Loucy (cell line): ENCODE results near the gene SHOC2.

Experiments used
- H2AFZ ChIP-seq: fragments of 200-600 bp; sonication (generic); 2 replicates; pipeline ENCODE4 v1.6.0; 2016; ENCODE audit warnings: antibody characterized with exemption, mild to moderate bottlenecking, low read length, moderate library complexity
- H3F3A ChIP-seq: fragments of 200-600 bp; 2 replicates; pipeline ENCODE4 v1.6.0; 2016; ENCODE audit warnings: antibody characterized with exemption, low read depth, mild to moderate bottlenecking
- H3K27me3 ChIP-seq: fragments of 200-600 bp; sonication (generic); 2 replicates; pipeline ENCODE4 v1.6.1; 2014; ENCODE audit warnings: low read length, mild to moderate bottlenecking; ENCODE audit not compliant: insufficient read depth, poor library complexity, severe bottlenecking
- H3K36me3 ChIP-seq: fragments of 200-600 bp; sonication (generic); 2 replicates; pipeline ENCODE4 v1.6.1; 2016; ENCODE audit warnings: low read length; ENCODE audit not compliant: insufficient read depth
- H3K4me1 ChIP-seq: fragments of 200-600 bp; sonication (generic); 2 replicates; pipeline ENCODE4 v1.5.1; 2014; ENCODE audit warnings: low read length, mild to moderate bottlenecking; ENCODE audit not compliant: insufficient read depth, poor library complexity, severe bottlenecking
- H3K4me2 ChIP-seq: fragments of 200-600 bp; sonication (generic); 2 replicates; pipeline ENCODE4 v1.6.0; 2014; ENCODE audit warnings: antibody characterized with exemption, low read length, low read depth, mild to moderate bottlenecking; ENCODE audit not compliant: poor library complexity, severe bottlenecking
- H3K4me3 ChIP-seq: fragments of 200-600 bp; sonication (generic); 2 replicates; pipeline ENCODE4 v1.5.1; 2014; ENCODE audit warnings: low read length, mild to moderate bottlenecking, mixed read lengths; ENCODE audit not compliant: poor library complexity, severe bottlenecking
- H3K79me2 ChIP-seq: fragments of 200-600 bp; sonication (generic); 2 replicates; pipeline ENCODE4 v1.6.1; 2014; ENCODE audit warnings: low read length; ENCODE audit not compliant: insufficient read depth
- H3K9ac ChIP-seq: fragments of 200-600 bp; sonication (generic); 2 replicates; pipeline ENCODE4 v1.6.0; 2014; ENCODE audit warnings: mild to moderate bottlenecking, low read depth, low read length, moderate library complexity; ENCODE audit not compliant: poor library complexity, severe bottlenecking
- H3K9me2 ChIP-seq: fragments of 200-600 bp; sonication (generic); replicated peaks from 2 replicates; pipeline ENCODE4 v1.6.1; 2016; ENCODE audit warnings: low read depth, low read length, mixed read lengths
- H3K9me3 ChIP-seq: fragments of 200-600 bp; sonication (generic); 2 replicates; pipeline ENCODE4 v1.6.1; 2014; ENCODE audit warnings: mild to moderate bottlenecking, antibody characterized with exemption, low read length, low read depth; ENCODE audit not compliant: insufficient read depth
- H4K20me1 ChIP-seq: fragments of 200-600 bp; sonication (generic); 2 replicates; pipeline ENCODE4 v1.6.0; 2014; ENCODE audit warnings: antibody characterized with exemption, low read length, mild to moderate bottlenecking; ENCODE audit not compliant: insufficient read depth, poor library complexity, severe bottlenecking
- EZH2phosphoT487 ChIP-seq: fragments of 200-600 bp; IDR thresholded peaks from 2 replicates; pipeline ENCODE4 v1.6.1; 2018; ENCODE audit warnings: antibody characterized with exemption, mild to moderate bottlenecking, moderate library complexity, borderline replicate concordance
- TF ChIP-seq, protein P1 (sequence below): fragments of 200-600 bp; sonication (generic); conservative IDR thresholded peaks from 2 replicates; pipeline ENCODE4 v1.5.1; 2014; ENCODE audit warnings: mild to moderate bottlenecking, antibody characterized with exemption, low read length

The SHOC2 gene

DNA sequence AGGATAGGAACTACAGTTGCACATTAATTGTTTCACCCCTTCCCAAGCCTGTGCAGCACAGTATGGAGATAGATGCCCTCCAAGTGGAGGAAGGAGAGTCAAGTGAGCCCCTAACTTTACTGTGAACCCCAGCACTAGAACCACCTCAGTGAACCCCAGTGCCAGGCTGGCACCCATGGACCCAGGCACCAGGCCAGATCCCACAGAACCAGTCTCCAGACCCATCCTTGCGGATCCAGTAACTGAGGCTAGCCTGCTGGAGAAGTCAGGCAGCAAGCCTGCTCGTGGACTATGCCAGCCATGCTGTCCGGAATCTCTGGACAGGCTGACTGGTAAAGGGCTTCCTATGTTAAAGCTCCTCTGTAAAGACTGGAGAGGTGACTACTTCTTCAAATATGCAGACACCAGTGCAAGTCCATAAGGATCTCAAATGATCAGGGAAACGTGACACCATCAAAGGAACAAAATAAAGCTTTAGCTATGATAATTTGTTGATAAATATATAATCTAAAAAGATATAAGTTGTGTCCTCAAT lies 27.7 kb downstream of the SHOC2 start:
- Histone ChIP-seq H3K27me3 (no peaks in the 10 kb centered on the region), H3K9ac (no peak overlapping the region), H2AFZ (no peak overlapping the region), H3K4me1 (peaks cover 16% of the 10 kb centered on the region), H4K20me1 (peaks cover 16% of the 10 kb centered on the region), H3K9me3 (no peaks in the 10 kb centered on the region), H3K4me2 (no peak overlapping the region), H3F3A (no peaks in the 10 kb centered on the region), H3K9me2 (no peaks in the 10 kb centered on the region), H3K4me3 (no peak overlapping the region), H3K79me2 (peaks cover 82% of the 10 kb centered on the region), H3K36me3 (peaks cover 22% of the 10 kb centered on the region; the same call in 1 of the 2 replicates)
- TF ChIP-seq, protein P1, sequence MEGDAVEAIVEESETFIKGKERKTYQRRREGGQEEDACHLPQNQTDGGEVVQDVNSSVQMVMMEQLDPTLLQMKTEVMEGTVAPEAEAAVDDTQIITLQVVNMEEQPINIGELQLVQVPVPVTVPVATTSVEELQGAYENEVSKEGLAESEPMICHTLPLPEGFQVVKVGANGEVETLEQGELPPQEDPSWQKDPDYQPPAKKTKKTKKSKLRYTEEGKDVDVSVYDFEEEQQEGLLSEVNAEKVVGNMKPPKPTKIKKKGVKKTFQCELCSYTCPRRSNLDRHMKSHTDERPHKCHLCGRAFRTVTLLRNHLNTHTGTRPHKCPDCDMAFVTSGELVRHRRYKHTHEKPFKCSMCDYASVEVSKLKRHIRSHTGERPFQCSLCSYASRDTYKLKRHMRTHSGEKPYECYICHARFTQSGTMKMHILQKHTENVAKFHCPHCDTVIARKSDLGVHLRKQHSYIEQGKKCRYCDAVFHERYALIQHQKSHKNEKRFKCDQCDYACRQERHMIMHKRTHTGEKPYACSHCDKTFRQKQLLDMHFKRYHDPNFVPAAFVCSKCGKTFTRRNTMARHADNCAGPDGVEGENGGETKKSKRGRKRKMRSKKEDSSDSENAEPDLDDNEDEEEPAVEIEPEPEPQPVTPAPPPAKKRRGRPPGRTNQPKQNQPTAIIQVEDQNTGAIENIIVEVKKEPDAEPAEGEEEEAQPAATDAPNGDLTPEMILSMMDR: no peak
- no peak for TF ChIP-seq EZH2phosphoT487

DNA sequence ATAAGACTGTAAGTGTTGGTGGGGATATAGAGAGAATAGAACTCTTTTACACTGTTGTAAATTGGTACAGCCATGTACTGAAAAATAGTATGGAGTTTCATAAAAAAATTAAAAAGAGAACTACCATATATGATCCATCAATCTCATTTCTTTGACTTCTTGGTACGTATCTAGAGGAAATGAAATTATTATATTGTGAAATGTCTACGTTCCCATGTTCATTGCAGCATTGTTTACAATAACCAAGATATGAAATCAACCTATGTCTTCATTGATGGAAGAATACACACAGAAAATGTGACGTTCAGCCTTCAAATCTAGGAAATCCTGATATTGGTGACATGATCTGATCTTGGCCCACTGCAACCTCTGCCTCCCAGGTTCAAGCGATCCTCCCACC lies 32.0 kb downstream of the SHOC2 start:
- Histone ChIP-seq H3K4me2 (no peak overlapping the region), H3K36me3 (peaks cover 11% of the 10 kb centered on the region; the same call in 1 of the 2 replicates), H3K9me3 (no peaks in the 10 kb centered on the region), H3K9me2 (no peaks in the 10 kb centered on the region), H3K27me3 (no peaks in the 10 kb centered on the region), H3K79me2 (peaks cover 78% of the 10 kb centered on the region), H2AFZ (no peak overlapping the region), H3K4me1 (no peaks in the 10 kb centered on the region), H3K9ac (no peak overlapping the region), H3K4me3 (no peak overlapping the region), H4K20me1 (peaks cover 2% of the 10 kb centered on the region), H3F3A (no peaks in the 10 kb centered on the region)
- TF ChIP-seq, protein P1: no peak
- TF ChIP-seq EZH2phosphoT487: no peak

DNA sequence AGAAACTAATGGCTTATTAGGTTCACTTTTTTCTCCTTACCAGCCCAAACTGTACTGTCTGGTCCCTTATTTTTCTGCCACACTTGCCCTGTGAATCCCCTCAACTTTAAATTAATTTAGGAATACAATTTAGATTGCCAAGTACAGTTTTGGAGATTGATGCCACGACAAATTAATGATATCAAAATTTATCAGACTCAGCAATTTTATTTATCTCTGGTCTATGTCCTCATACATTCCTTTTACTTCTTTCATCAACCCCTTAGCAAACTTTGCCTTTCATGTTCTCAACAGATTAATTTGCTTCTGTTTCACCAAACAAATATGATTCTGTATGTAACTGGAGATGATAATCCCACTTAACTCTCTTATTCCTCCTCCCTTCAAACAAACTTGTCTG lies 38.2 kb downstream of the SHOC2 start:
- Histone ChIP-seq H3K9ac (no peak overlapping the region), H3K36me3 (peaks cover under 1% of the 10 kb centered on the region; the same call in 1 of the 2 replicates), H2AFZ (no peak overlapping the region), H3K9me2 (no peaks in the 10 kb centered on the region), H3K9me3 (no peaks in the 10 kb centered on the region), H3K27me3 (no peaks in the 10 kb centered on the region), H3K4me3 (no peak overlapping the region), H3F3A (no peaks in the 10 kb centered on the region), H4K20me1 (peaks cover 17% of the 10 kb centered on the region), H3K79me2 (peaks cover 90% of the 10 kb centered on the region), H3K4me2 (no peak overlapping the region), H3K4me1 (no peaks in the 10 kb centered on the region)
- TF ChIP-seq, protein P1: no peak
- no peak for TF ChIP-seq EZH2phosphoT487
